ENCODE data around the gene GALK1. TPM values are rescaled to one million over a fixed set of nuclear protein-coding genes. Genes with fewer than 3 reads are reported as not detected.

Gene GALK1
- 56.1 to 85.9 TPM (median 74.7 TPM) in 5 replicates for total RNA-seq (2022; extraction: Qiagen RNA extraction)

DNA sequence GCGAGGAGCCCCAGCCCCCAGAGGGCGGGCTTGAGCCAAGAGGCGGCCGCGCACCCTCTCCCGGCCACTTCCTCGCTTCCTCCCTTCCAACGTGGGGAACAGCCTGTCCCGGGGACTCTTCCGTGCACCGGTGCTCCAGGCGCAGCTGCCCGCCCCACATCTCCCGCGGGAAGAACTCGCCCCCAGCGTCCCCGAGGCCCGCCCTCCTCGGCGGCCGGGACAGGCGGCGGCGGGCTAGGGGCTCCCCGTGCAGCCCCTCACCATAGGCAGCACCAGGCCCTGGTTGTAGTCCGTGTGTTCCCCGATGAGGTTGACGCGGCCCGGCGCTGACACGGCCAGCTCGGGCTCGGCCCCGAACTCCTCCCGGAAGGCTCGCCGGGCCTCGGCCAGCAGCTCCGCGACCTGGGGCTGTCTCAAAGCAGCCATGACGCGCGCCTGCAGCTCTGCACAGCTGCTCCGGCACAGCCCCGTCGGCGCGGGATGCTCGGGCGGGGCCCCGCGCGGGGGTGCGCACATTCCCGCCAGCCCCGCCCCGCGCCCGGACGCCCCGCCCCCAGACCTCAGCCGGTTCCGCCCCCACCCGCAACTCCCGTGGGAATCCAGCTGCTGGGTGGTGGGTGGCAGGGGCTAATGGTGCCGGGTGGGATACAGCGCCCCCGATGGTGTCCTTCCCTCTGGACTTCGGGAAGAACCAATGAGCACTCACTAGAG is at the start of gene GALK1:
GALK1 (minus strand) TSS at position 482 of the 711 bp plus-strand sequence; CDS start at position 426, 56 bp downstream.

DNA sequence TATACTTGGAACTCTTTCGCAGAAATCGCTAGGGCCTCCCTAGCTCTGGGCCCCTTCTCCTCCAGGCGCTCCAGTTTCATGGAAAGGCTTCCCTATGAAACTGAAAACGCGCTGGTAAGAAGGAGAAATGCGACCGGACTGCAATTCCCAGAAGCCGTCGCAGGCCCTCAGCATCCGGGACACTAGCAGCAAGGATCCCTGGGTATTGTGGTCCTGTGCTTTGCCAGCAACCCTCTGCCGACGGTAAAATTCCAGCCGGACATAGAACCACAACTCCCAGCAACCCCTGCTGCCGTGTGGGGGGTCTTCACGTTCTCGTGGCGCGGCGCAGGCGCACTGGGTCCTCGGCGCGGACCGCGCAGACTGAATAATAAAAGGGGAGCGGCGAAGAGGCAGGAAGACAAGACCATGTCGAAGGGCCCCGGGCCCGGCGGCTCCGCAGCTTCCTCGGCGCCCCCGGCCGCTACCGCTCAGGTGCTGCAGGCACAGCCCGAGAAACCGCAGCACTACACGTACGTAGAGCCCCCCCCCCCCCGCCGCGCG is 19.6 kb upstream of the GALK1 start, which contains the start of gene UNK:
UNK (plus strand) TSS at position 334 of the 543 bp plus-strand sequence; CDS start at position 409, 75 bp downstream.

DNA sequence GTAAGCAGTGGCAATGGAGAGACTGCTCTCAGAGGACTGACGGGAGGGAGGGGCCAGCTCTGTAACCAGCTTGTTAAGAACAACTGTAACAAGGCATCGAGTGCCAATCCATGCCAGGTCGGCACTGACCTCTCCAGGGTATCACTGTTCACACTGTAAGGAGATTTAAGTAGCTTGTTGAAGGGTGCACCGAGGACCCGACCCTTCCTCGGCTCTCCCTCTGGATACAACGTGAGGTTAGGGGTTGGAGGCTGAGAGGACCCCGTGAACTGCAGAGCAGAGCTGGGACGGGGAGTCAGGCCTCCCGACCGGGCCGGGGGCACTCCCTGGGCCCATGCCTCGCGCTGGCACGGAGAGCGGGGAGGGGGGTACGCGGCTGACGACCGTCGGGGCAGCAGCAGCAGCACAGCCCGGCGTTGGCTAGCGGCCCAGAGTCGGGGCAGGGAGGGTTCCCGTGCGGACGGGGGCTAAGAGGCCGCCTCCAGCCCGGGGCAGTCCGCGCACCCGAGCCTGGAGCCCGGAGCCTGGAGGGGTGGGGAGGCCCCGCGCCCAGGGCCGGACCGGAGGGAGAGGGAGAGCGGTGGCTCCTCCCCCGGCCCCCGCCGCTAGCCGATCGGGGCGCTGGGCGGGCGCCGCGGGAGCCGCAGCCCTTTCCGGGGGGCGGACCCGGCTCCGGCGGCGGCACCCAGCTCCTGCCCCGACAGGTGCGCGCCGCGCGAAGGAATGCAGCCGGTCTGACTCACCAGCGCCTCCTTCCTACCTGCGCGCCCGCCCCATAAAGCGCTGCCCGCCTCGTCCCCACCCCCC is 44.1 kb downstream of the GALK1 start, which contains the start of gene ITGB4:
ITGB4 (plus strand) TSS at position 804 of the 807 bp plus-strand sequence. CDS start 3,245 bp downstream, outside the sequence.

Other genes starting within 250 kb of the GALK1 start
- 9.0 to 13.3 TPM (median 10.1 TPM) in 5 replicates for gene CASKIN2, start 249.7 kb downstream of the GALK1 start, total RNA-seq (2022; extraction: Qiagen RNA extraction)
- 29.6 to 42.0 TPM (median 40.4 TPM) in 5 replicates for gene TSEN54, start 248.7 kb downstream of the GALK1 start, total RNA-seq (2022; extraction: Qiagen RNA extraction)
- 20.2 to 35.0 TPM (median 30.2 TPM) in 5 replicates for gene LLGL2, start 239.5 kb downstream of the GALK1 start, total RNA-seq (2022; extraction: Qiagen RNA extraction)
- 34.1 to 57.1 TPM (median 45.1 TPM) in 5 replicates for gene MYO15B, start 177.4 kb downstream of the GALK1 start, total RNA-seq (2022; extraction: Qiagen RNA extraction)
- gene SMIM5, start 131.8 kb downstream of the GALK1 start, total RNA-seq (2022; extraction: Qiagen RNA extraction), result 0.59 to 1.1 TPM (median 0.89 TPM) in 5 replicates
- 27.0 to 29.2 TPM (median 28.4 TPM) in 5 replicates for gene RECQL5, start 98.0 kb downstream of the GALK1 start, total RNA-seq (2022; extraction: Qiagen RNA extraction)
- 116 to 146 TPM (median 124 TPM) in 5 replicates for gene SAP30BP, start 97.9 kb downstream of the GALK1 start, total RNA-seq (2022; extraction: Qiagen RNA extraction)
- gene ITGB4, start 43.7 kb downstream of the GALK1 start, total RNA-seq (2022; extraction: Qiagen RNA extraction), result 88.7 to 126 TPM (median 108 TPM) in 5 replicates
- gene UNK, start 19.6 kb upstream of the GALK1 start, total RNA-seq (2022; extraction: Qiagen RNA extraction), result 23.3 to 29.5 TPM (median 28.0 TPM) in 5 replicates
- gene UNC13D, start 79.2 kb upstream of the GALK1 start, total RNA-seq (2022; extraction: Qiagen RNA extraction), result 5.0 to 6.8 TPM (median 5.9 TPM) in 5 replicates
- 78.8 to 101 TPM (median 86.8 TPM) in 5 replicates for gene WBP2, start 90.1 kb upstream of the GALK1 start, total RNA-seq (2022; extraction: Qiagen RNA extraction)
- 134 to 188 TPM (median 179 TPM) in 5 replicates for gene TRIM47, start 113.4 kb upstream of the GALK1 start, total RNA-seq (2022; extraction: Qiagen RNA extraction)
- gene TRIM65, start 131.8 kb upstream of the GALK1 start, total RNA-seq (2022; extraction: Qiagen RNA extraction), result 31.1 to 41.1 TPM (median 35.9 TPM) in 5 replicates
- 90.5 to 127 TPM (median 118 TPM) in 5 replicates for gene MRPL38, start 139.7 kb upstream of the GALK1 start, total RNA-seq (2022; extraction: Qiagen RNA extraction)
- 5.8 to 8.8 TPM (median 7.4 TPM) in 5 replicates for gene FBF1, start 175.8 kb upstream of the GALK1 start, total RNA-seq (2022; extraction: Qiagen RNA extraction)
- gene ACOX1, start 214.0 kb upstream of the GALK1 start, total RNA-seq (2022; extraction: Qiagen RNA extraction), result 14.4 to 19.8 TPM (median 16.1 TPM) in 5 replicates
- gene TEN1, start 214.0 kb upstream of the GALK1 start, total RNA-seq (2022; extraction: Qiagen RNA extraction), result 22.1 to 25.6 TPM (median 24.6 TPM) in 5 replicates
- gene CDK3, start 235.7 kb upstream of the GALK1 start, total RNA-seq (2022; extraction: Qiagen RNA extraction), result 2.8 to 5.7 TPM (median 4.7 TPM) in 5 replicates